PC-9 (cell line): ENCODE data around the gene NUB1. TPM values are rescaled to one million over a fixed set of nuclear protein-coding genes. Genes with fewer than 3 reads are reported as not detected.

Source experiments
- BruUV-seq: library from RNA; stranded (reverse); fragments of 400-500 nt; replicated peaks from 2 replicates; lab custom pipeline; 2021; lab: Mats Ljungman, UMichigan
- CTCF ChIA-PET: fragments of 300-600 bp; sonication (Branson Sonifier 250); formaldehyde crosslinking; loops from one replicate; lab custom pipeline; 2022; ENCODE audit warnings: antibody characterized with exemption; lab: Charles Lee
- POLR2A ChIA-PET: fragments of 300-600 bp; sonication (Branson Sonifier 250); formaldehyde crosslinking; loops from one replicate; lab custom pipeline; 2022; ENCODE audit warnings: antibody characterized with exemption; ENCODE audit not compliant: unreplicated experiment; lab: Charles Lee
- DNase-seq, 2 experiments: peaks; one replicate each; pipeline versions ENCODE4 v3.0.0 to v3.0.0-alpha.2; 2015 to 2022; ENCODE audit warnings: mixed read lengths in 1 of 2
- H2AFZ ChIP-seq: fragments of 200-600 bp; sonication (generic); 2 replicates; pipeline ENCODE4 v1.8.1; 2017; ENCODE audit warnings: antibody characterized with exemption
- H3F3A ChIP-seq: fragments of 200-600 bp; sonication (generic); 2 replicates; pipeline ENCODE4 v1.8.1; 2017; ENCODE audit warnings: antibody characterized with exemption, mild to moderate bottlenecking, low read depth; ENCODE audit not compliant: insufficient read depth
- H3K27ac ChIP-seq: fragments of 200-600 bp; sonication (generic); 2 replicates; pipeline ENCODE4 v1.6.1; 2016; ENCODE audit warnings: mixed run types
- H3K27me3 ChIP-seq: fragments of 200-600 bp; sonication (generic); 2 replicates; pipeline ENCODE4 v1.6.1; 2016; ENCODE audit warnings: low read depth, mixed run types; ENCODE audit not compliant: insufficient read depth
- H3K36me3 ChIP-seq: fragments of 200-600 bp; sonication (generic); 2 replicates; pipeline ENCODE4 v1.6.1; 2016; ENCODE audit warnings: low read depth, mixed run types
- H3K4me1 ChIP-seq: fragments of 200-600 bp; sonication (generic); replicated peaks from 2 replicates; pipeline ENCODE4 v1.6.1; 2016; ENCODE audit warnings: mixed run types; ENCODE audit not compliant: insufficient read depth
- H3K4me2 ChIP-seq: fragments of 200-600 bp; sonication (generic); 2 replicates; pipeline ENCODE4 v1.6.1; 2017; ENCODE audit warnings: mixed run types
- H3K4me3 ChIP-seq: fragments of 200-600 bp; sonication (generic); 2 replicates; pipeline ENCODE4 v1.6.1; 2016; ENCODE audit warnings: mixed run types
- H3K79me2 ChIP-seq: fragments of 200-600 bp; sonication (generic); 2 replicates; pipeline ENCODE4 v1.6.1; 2017; ENCODE audit warnings: low read depth, mixed run types
- H3K9me2 ChIP-seq: fragments of 200-600 bp; sonication (generic); 2 replicates; pipeline ENCODE4 v1.8.1; 2017; ENCODE audit warnings: mild to moderate bottlenecking; ENCODE audit not compliant: insufficient read depth
- H3K9me3 ChIP-seq: fragments of 200-600 bp; sonication (generic); 2 replicates; pipeline ENCODE4 v1.8.1; 2016; ENCODE audit warnings: low read depth; ENCODE audit not compliant: insufficient read depth
- H4K20me1 ChIP-seq: fragments of 200-600 bp; sonication (generic); 2 replicates; pipeline ENCODE4 v1.8.1; 2017; ENCODE audit not compliant: insufficient read depth
- CTCF ChIP-seq: fragments of 200-600 bp; sonication (generic); conservative IDR thresholded peaks from 2 replicates; pipeline ENCODE4 v1.6.1; 2017; ENCODE audit warnings: mixed run types, antibody characterized with exemption, mild to moderate bottlenecking, moderate library complexity
- EZH2 ChIP-seq: fragments of 200-600 bp; sonication (generic); IDR thresholded peaks from 2 replicates; pipeline ENCODE4 v1.8.0; 2017; ENCODE audit warnings: antibody characterized with exemption, low read depth
- intact Hi-C: fragments of 100-400 bp; cut with micrococcal nuclease; formaldehyde crosslinking; loops from one replicate; pipeline ENCODE4 v1.10.0; 2022; ENCODE audit not compliant: unreplicated experiment
- total RNA-seq: library from RNA; stranded (reverse); gene quantifications from 2 replicates; pipeline ENCODE4 v1.2.3, GENCODE V29; 2021

NUB1 gene
- total RNA-seq, 1 experiment from 2014 or later, result 80.6 TPM

DNA sequence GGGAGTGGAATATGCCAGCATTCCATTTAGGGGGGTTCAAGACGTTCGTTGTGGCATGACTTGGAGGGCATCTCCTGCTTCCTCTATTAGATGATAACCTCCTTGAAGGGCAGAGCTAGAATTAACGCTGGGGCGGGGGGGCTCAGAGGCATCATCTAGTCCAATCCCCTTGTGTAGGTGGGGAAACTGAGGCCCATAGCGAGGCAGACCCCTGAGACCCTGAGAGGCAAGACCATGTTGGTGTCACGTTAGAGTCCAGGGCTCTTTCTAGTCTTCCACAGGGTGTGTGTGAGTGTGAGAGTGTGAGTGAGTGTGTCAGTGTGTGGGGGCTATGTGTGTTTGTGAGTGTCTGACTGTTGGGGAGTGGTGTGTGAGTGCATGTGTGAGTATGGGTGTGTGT is 29.3 kb upstream of the NUB1 start:
- Histone ChIP-seq H3K27ac (no peak overlapping the region), H3K4me2 (no peak overlapping the region), H4K20me1 (no peaks in the 10 kb centered on the region; the same call in 1 of the 2 replicates), H3K27me3 (peaks cover 21% of the 10 kb centered on the region), H3K9me2 (no peaks in the 10 kb centered on the region), H3K4me1 (no peaks in the 10 kb centered on the region), H3K36me3 (no peaks in the 10 kb centered on the region), H3K9me3 (peaks cover 3% of the 10 kb centered on the region; the same call in 1 of the 2 replicates), H3K79me2 (no peaks in the 10 kb centered on the region), H3K4me3 (no peak overlapping the region), H2AFZ (no peak overlapping the region), H3F3A (peaks cover 4% of the 10 kb centered on the region; the same call in 1 of the 2 replicates)
- intact Hi-C loops, result loop anchor here (5.0 to 10.0 kb wide), 3 partner anchors 560 to 832 kb away; no protein-coding TSS in a partner anchor
- ChIA-PET POLR2A (no interaction called here), CTCF (no interaction called here)
- DNase-seq, result no peak
- no TSS peak for BruUV-seq
- no peak for TF ChIP-seq CTCF
- TF ChIP-seq EZH2, result no peak

GRCh38 chr7:151312831-151313809 is 28.5 kb upstream of the NUB1 start:
- no peak overlapping the region for H3K4me3 ChIP-seq
- no peaks in the 10 kb centered on the region for H3K4me1 ChIP-seq
- DNase-seq, result no peak
- no peak overlapping the region for H3K4me2 ChIP-seq
- no peaks in the 10 kb centered on the region for H3K9me2 ChIP-seq
- no peak overlapping the region for H2AFZ ChIP-seq
- no TSS peak for BruUV-seq
- H3K79me2 ChIP-seq, result no peaks in the 10 kb centered on the region
- TF ChIP-seq CTCF, result no peak
- no peak for TF ChIP-seq EZH2
- peaks cover 3% of the 10 kb centered on the region; the same call in 1 of the 2 replicates for H3K9me3 ChIP-seq
- no peaks in the 10 kb centered on the region; the same call in 1 of the 2 replicates for H4K20me1 ChIP-seq
- no peaks in the 10 kb centered on the region for H3K36me3 ChIP-seq
- ChIA-PET CTCF (no interaction called here), POLR2A (no interaction called here)
- intact Hi-C loops, result loop anchor here (5.0 to 10.0 kb wide), 3 partner anchors 559 to 832 kb away; no protein-coding TSS in a partner anchor
- peaks cover 14% of the 10 kb centered on the region for H3K27me3 ChIP-seq
- H3F3A ChIP-seq, result peaks cover 4% of the 10 kb centered on the region; the same call in 1 of the 2 replicates
- H3K27ac ChIP-seq, result no peak overlapping the region

DNA sequence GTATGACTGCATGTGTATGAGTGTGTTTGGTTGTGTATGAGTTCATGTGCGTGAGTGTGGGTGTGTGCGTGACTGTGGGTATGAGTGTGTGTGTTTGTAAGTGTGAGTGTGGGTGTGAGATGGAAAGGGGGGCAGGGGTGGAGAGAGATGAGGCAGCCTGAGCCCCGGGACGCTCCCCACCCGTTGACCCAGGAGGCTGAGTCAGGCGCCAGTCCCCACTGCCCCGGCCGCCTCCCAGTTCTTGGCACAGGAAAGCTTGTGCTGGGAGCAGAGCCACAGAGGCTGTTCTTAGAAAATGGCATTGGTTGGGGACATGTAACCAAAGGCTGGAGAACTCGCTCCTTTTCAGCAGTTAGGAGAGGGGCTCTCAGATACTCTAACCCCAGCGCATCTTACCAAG is 27.8 kb upstream of the NUB1 start:
- peak in 1 of 2 experiments; percentile 14 for DNase-seq
- intact Hi-C loops, result loop anchor here (2.0 to 10.0 kb wide), 4 partner anchors 469 to 831 kb away; no protein-coding TSS in a partner anchor
- Histone ChIP-seq H3K79me2 (no peaks in the 10 kb centered on the region), H3K36me3 (no peaks in the 10 kb centered on the region), H3K9me2 (no peaks in the 10 kb centered on the region), H3F3A (peaks cover 4% of the 10 kb centered on the region; the same call in 1 of the 2 replicates), H3K4me2 (no peak overlapping the region), H3K27me3 (peaks cover 6% of the 10 kb centered on the region; the same call in 1 of the 2 replicates), H3K27ac (no peak overlapping the region), H4K20me1 (no peaks in the 10 kb centered on the region; the same call in 1 of the 2 replicates), H2AFZ (no peak overlapping the region), H3K9me3 (peaks cover 3% of the 10 kb centered on the region; the same call in 1 of the 2 replicates), H3K4me3 (no peak overlapping the region), H3K4me1 (no peaks in the 10 kb centered on the region)
- CTCF ChIA-PET, result interaction anchor here (1.2 kb wide), 1 partner anchor 36 kb away, joined by 6 read pairs; no protein-coding TSS in a partner anchor
- TF ChIP-seq EZH2 (no peak), CTCF (no peak)
- no TSS peak for BruUV-seq
- POLR2A ChIA-PET, result no interaction called here
